AG09319 (cell line): ENCODE measurements around the gene TNKS2.

Source experiments
- DNase-seq: peaks from one replicate; pipeline ENCODE4 v3.0.0-alpha.2; 2010; ENCODE audit warnings: low read depth; ENCODE audit errors: extremely low read depth
- CTCF ChIP-seq: IDR thresholded peaks from 2 replicates; pipeline ENCODE4 v1.5.1; 2011; ENCODE audit warnings: low read depth, mild to moderate bottlenecking, inconsistent platforms, low read length, moderate library complexity

TNKS2 gene

DNA sequence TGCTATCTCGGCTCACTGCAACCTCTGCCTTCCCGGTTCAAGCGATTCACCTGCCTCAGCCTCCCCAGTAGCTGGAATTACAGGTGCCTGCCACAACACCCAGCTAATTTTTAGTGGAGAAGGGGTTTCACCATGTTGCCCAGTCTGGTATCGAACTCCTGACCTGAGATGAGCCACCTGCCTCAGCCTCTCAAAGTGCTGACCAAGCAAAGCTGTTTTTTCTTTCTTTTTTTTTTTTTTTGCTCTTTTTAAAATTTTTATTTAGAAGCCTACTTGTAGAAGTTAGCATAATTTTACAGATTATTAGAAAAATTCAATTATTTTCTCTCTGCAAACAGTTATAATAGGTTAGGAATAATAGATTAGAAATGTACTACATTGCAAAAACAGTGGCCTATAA lies 112.2 kb downstream of the TNKS2 start:
- no peak for TF ChIP-seq CTCF
- DNase-seq, result no peak
